ENCODE data around the gene CMKLR1. TPM values are rescaled to one million over a fixed set of nuclear protein-coding genes. Genes with fewer than 3 reads are reported as not detected.

Gene CMKLR1
- total and polyA plus RNA-seq, 2 donors (not counting 3 experiments of a cell fraction or from before 2014, with no cell fraction given) = 0.61 TPM; not detected in 1

GRCh38 chr12:108299980-108300696 is 39.0 kb downstream of the CMKLR1 start:
- Histone ChIP-seq H3K4me1 (ENCODE audit: control insufficient read depth, extremely low read depth, insufficient read depth, low read length) (peaks cover 49% of the 10 kb centered on the region), H3K9ac (replicated peaks; ENCODE audit: extremely low read depth, insufficient read depth, low read length) (no peak overlapping the region), H3K27ac (ENCODE audit: insufficient read depth, low read depth, low read length) (no peak overlapping the region), H4K20me1 (replicated peaks; ENCODE audit: control insufficient read depth, extremely low read depth, insufficient read depth, low read length) (no peaks in the 10 kb centered on the region), H3K4me2 (ENCODE audit: insufficient read depth, low read length) (no peak overlapping the region), H3K27me3 (ENCODE audit: control insufficient read depth in 2 of 2, insufficient read depth in 2 of 2, low read length in 2 of 2) (no peaks in the 10 kb centered on the region), H3K79me2 (ENCODE audit: control insufficient read depth, insufficient read depth, low read length) (no peaks in the 10 kb centered on the region), H3K4me3 (replicated peaks in 1 of 3; ENCODE audit: insufficient read depth in 1 of 3, low read depth in 1 of 3, low read length in 3 of 3) (no peak overlapping the region), H3K9me3 (replicated peaks; ENCODE audit: control insufficient read depth, insufficient read depth, low read length) (no peaks in the 10 kb centered on the region), H2AFZ (ENCODE audit: low read depth, low read length) (no peak overlapping the region), H3K36me3 (ENCODE audit: control insufficient read depth in 2 of 2, extremely low read depth in 1 of 2, insufficient read depth in 2 of 2, low read length in 2 of 2) (no peaks in the 10 kb centered on the region), H3K9me1 (replicated peaks; ENCODE audit: control insufficient read depth, extremely low read depth, insufficient read depth, low read length) (no peaks in the 10 kb centered on the region)
- no peak for FAIRE-seq
- ChIA-PET CTCF (interaction anchor here (1.1 kb wide), 1 partner anchor 9 kb away, joined by 3 read pairs; no protein-coding TSS in a partner anchor), POLR2A (no interaction called here)
- intact Hi-C loops (cut with micrococcal nuclease) = loop anchor here (5.0 kb wide), 1 partner anchor 157 kb away; no protein-coding TSS in a partner anchor
- TF ChIP-seq POLR2AphosphoS5 (IDR thresholded peaks at IDR 0.05; ENCODE audit: insufficient read depth, low read depth, low read length) (no peak), MAX (IDR thresholded peaks at IDR 0.05; ENCODE audit: insufficient read depth, insufficient read length) (no peak), GATA2 (IDR thresholded peaks at IDR 0.05; ENCODE audit: insufficient read depth, insufficient read length, low read depth, low read length) (no peak), MYC (IDR thresholded peaks at IDR 0.05; ENCODE audit: low read depth, low read length) (no peak), JUN (IDR thresholded peaks at IDR 0.05; ENCODE audit: borderline replicate concordance, insufficient read depth, insufficient read length, low read depth) (no peak), CTCF (IDR thresholded peaks at IDR 0.05; ENCODE audit: extremely low read depth in 1 of 2, insufficient read depth in 1 of 2, low read depth in 1 of 2, low read length in 2 of 2) (no peak), POLR2A (IDR thresholded peaks at IDR 0.05; ENCODE audit: low read depth, low read length) (no peak), EZH2 (IDR thresholded peaks at IDR 0.05; ENCODE audit: borderline replicate concordance, low read depth, low read length, severe bottlenecking) (no peak), FOS (IDR thresholded peaks at IDR 0.05; ENCODE audit: borderline replicate concordance, insufficient read depth, low read length) (no peak)
- BruUV-seq (replicated peaks) = no TSS peak
- DNase-seq (ENCODE audit: low read depth, low spot score) = no peak
- dilution Hi-C loops (cut with MboI; ENCODE audit: extremely low pct_ligation_motif_present, low sequenced_read_pairs) = no loop called here
